Measurements from ENCODE around the gene TIMP3.

Gene TIMP3

GRCh38 chr22:32841175-32841574 lies 39.7 kb downstream of the TIMP3 start:
- no peak overlapping the region for H3K4me3 ChIP-seq (ENCODE audit: low read depth, low read length)
- no peak for TF ChIP-seq CTCF (IDR thresholded peaks at IDR 0.05; ENCODE audit: low read depth, low read length)

- no peak overlapping the region for H3K4me3 ChIP-seq (ENCODE audit: low read depth, low read length)
- TF ChIP-seq CTCF (IDR thresholded peaks at IDR 0.05; ENCODE audit: low read depth, low read length), result no peak
Observed at GRCh38 chr22:32842486-32842885, 41.0 kb downstream of the TIMP3 start.

- no peak for TF ChIP-seq CTCF (IDR thresholded peaks at IDR 0.05; ENCODE audit: low read depth, low read length)
- H3K4me3 ChIP-seq (ENCODE audit: low read depth, low read length), result no peak overlapping the region
Observed at GRCh38 chr22:32843300-32843699, 41.8 kb downstream of the TIMP3 start.

- H3K4me3 ChIP-seq (ENCODE audit: low read depth, low read length), result no peak overlapping the region
- TF ChIP-seq CTCF (IDR thresholded peaks at IDR 0.05; ENCODE audit: low read depth, low read length), result no peak
Observed at GRCh38 chr22:32844251-32844650, 42.7 kb downstream of the TIMP3 start.

- H3K4me3 ChIP-seq (ENCODE audit: low read depth, low read length), result no peak overlapping the region
- TF ChIP-seq CTCF (IDR thresholded peaks at IDR 0.05; ENCODE audit: low read depth, low read length), result no peak
Observed at GRCh38 chr22:32846780-32847491, 45.4 kb downstream of the TIMP3 start.

GRCh38 chr22:32848226-32848625 lies 46.7 kb downstream of the TIMP3 start:
- no peak for TF ChIP-seq CTCF (IDR thresholded peaks at IDR 0.05; ENCODE audit: low read depth, low read length)
- no peak overlapping the region for H3K4me3 ChIP-seq (ENCODE audit: low read depth, low read length)

GRCh38 chr22:32849501-32849900 lies 48.0 kb downstream of the TIMP3 start:
- no peak for TF ChIP-seq CTCF (IDR thresholded peaks at IDR 0.05; ENCODE audit: low read depth, low read length)
- no peak overlapping the region for H3K4me3 ChIP-seq (ENCODE audit: low read depth, low read length)
